Panc1 (cell line): ENCODE results near the gene XYLT1. TPM values are rescaled to one million over a fixed set of nuclear protein-coding genes. Genes with fewer than 3 reads are reported as not detected.

ENCODE experiments used
- ATAC-seq: fragments of 200-7000 bp; cut with Tn5 transposase; 2 replicates; pipeline ENCODE4 v1.9.1; 2020; ENCODE audit warnings: mild to moderate bottlenecking, moderate library complexity
- BruUV-seq: library from RNA; stranded (reverse); fragments of 400-500 nt; replicated peaks from 2 replicates; lab custom pipeline; 2021; lab: Mats Ljungman, UMichigan
- CTCF ChIA-PET: fragments of 300-600 bp; sonication (Branson Sonifier 250); formaldehyde crosslinking; loops from one replicate; lab custom pipeline; 2022; ENCODE audit warnings: antibody characterized with exemption; lab: Charles Lee
- POLR2A ChIA-PET: fragments of 300-600 bp; sonication (Branson Sonifier 250); formaldehyde crosslinking; loops from one replicate; lab custom pipeline; 2022; ENCODE audit warnings: antibody characterized with exemption; lab: Charles Lee
- DNase-seq: peaks from one replicate; pipeline ENCODE4 v3.0.0-alpha.2; 2010; ENCODE audit warnings: low read depth, low spot score
- H3K27ac ChIP-seq: 2 replicates; pipeline ENCODE4 v1.5.1; 2011; ENCODE audit warnings: mild to moderate bottlenecking, low read length, inconsistent platforms
- H3K27me3 ChIP-seq: fragments of 200-500 bp; sonication (Bioruptor generic); 2 replicates; pipeline ENCODE4 v1.6.0; 2014; ENCODE audit warnings: low read length, inconsistent platforms; ENCODE audit not compliant: control insufficient read depth, insufficient read depth
- H3K36me3 ChIP-seq: fragments of 200-500 bp; sonication (Bioruptor generic); 2 replicates; pipeline ENCODE4 v1.5.1; 2014; ENCODE audit warnings: inconsistent platforms, mild to moderate bottlenecking, low read length, moderate library complexity; ENCODE audit not compliant: control insufficient read depth, insufficient read depth
- H3K4me1 ChIP-seq: 2 replicates; pipeline ENCODE4 v1.5.1; 2011; ENCODE audit warnings: inconsistent platforms, mild to moderate bottlenecking, low read length, moderate library complexity; ENCODE audit not compliant: control insufficient read depth, insufficient read depth
- H3K4me3 ChIP-seq, 2 experiments: 2 replicates each; pipeline ENCODE4 v1.5.1; 2011 to 2012; ENCODE audit warnings: low read depth in 2 of 2, low read length in 2 of 2, mild to moderate bottlenecking in 2 of 2, inconsistent platforms in 1 of 2, moderate library complexity in 1 of 2
- H3K9me3 ChIP-seq: fragments of 200-500 bp; sonication (Bioruptor generic); 2 replicates; pipeline ENCODE4 v1.5.1; 2014; ENCODE audit warnings: low read depth, mild to moderate bottlenecking, inconsistent platforms, low read length, moderate library complexity; ENCODE audit not compliant: control insufficient read depth, insufficient read depth
- CTCF ChIP-seq: fragments of 450-650 bp; IDR thresholded peaks from 2 replicates; pipeline ENCODE4 v1.5.1; 2017; ENCODE audit warnings: mild to moderate bottlenecking
- POLR2AphosphoS5 ChIP-seq: IDR thresholded peaks from 2 replicates; pipeline ENCODE4 v1.6.1; 2012; ENCODE audit warnings: mild to moderate bottlenecking, low read depth, low read length, moderate library complexity
- REST ChIP-seq, 2 experiments: IDR thresholded peaks; 2 replicates each; pipeline ENCODE4 v1.6.1; 2011 to 2012; ENCODE audit warnings: low read depth in 2 of 2, control low read depth in 1 of 2, low read length in 1 of 2, mild to moderate bottlenecking in 1 of 2, moderate library complexity in 1 of 2; ENCODE audit not compliant: insufficient read depth in 1 of 2
- SIN3A ChIP-seq: IDR thresholded peaks from 2 replicates; pipeline ENCODE4 v1.6.1; 2012; ENCODE audit warnings: low read depth, mild to moderate bottlenecking, low read length, moderate library complexity, borderline replicate concordance; ENCODE audit not compliant: insufficient read depth
- TCF7L2 ChIP-seq: IDR thresholded peaks from 2 replicates; pipeline ENCODE4 v1.6.1; 2011; ENCODE audit warnings: mild to moderate bottlenecking, low read depth, low read length, inconsistent platforms
- in situ Hi-C: cut with HindIII; loops from 2 replicates; pipeline ENCODE4 v1.10.0; 2016; ENCODE audit warnings: low sequenced_read_pairs, low pct_unique_long_range_greater_than_20kb
- intact Hi-C: fragments of 100-400 bp; cut with micrococcal nuclease; formaldehyde crosslinking; loops from one replicate; pipeline ENCODE4 v1.10.0; 2022; ENCODE audit not compliant: unreplicated experiment
- total RNA-seq: library from RNA; stranded (reverse); gene quantifications from one replicate; pipeline ENCODE4 v1.2.1, GENCODE V29; 2021; ENCODE audit not compliant: unreplicated experiment

XYLT1 gene
- total RNA-seq, 1 experiment from 2014 or later, result 0.62 TPM

- Histone ChIP-seq H3K4me1 (peaks cover 7% of the 10 kb centered on the region; the same call in 1 of the 2 replicates), H3K27ac (no peak overlapping the region), H3K36me3 (no peaks in the 10 kb centered on the region), H3K4me3 (no peak overlapping the region), H3K9me3 (no peaks in the 10 kb centered on the region), H3K27me3 (peaks cover 16% of the 10 kb centered on the region)
- ChIA-PET POLR2A (no interaction called here), CTCF (no interaction called here)
- TF ChIP-seq TCF7L2 (no peak), CTCF (no peak), POLR2AphosphoS5 (no peak), SIN3A (no peak), REST (IDR thresholded peaks at IDR 0.05; ENCODE audit: insufficient read depth in 1 of 2, low read depth in 2 of 2, low read length in 1 of 2) (no peak)
- intact Hi-C loops, result no loop called here
- no peak for DNase-seq
- BruUV-seq, result no TSS peak
- in situ Hi-C loops, result no loop called here
- ATAC-seq, result no peak
These were observed 4.3 kb upstream of the XYLT1 start for GRCh38 chr16:17475104-17475503.

GRCh38 chr16:17474572-17474971 is 3.8 kb upstream of the XYLT1 start:
- in situ Hi-C loops (no loop called here), intact Hi-C loops (no loop called here)
- Histone ChIP-seq H3K27ac (no peak overlapping the region), H3K9me3 (no peaks in the 10 kb centered on the region), H3K27me3 (peaks cover 21% of the 10 kb centered on the region), H3K4me3 (no peak overlapping the region), H3K36me3 (no peaks in the 10 kb centered on the region), H3K4me1 (peaks cover 10% of the 10 kb centered on the region)
- ChIA-PET POLR2A (interaction anchor here (0.5 kb wide), 1 partner anchor 616 kb away, joined by 5 read pairs; no protein-coding TSS in a partner anchor), CTCF (no interaction called here)
- ATAC-seq (no peak), DNase-seq (no peak)
- TF ChIP-seq TCF7L2 (no peak), POLR2AphosphoS5 (no peak), CTCF (peak; percentile 16; the same call in 1 of the 2 replicates)
- no TSS peak for BruUV-seq
